ENCODE data around the gene LHX1.

LHX1 gene

GRCh38 chr17:36975922-36976515 lies 38.7 kb downstream of the LHX1 start:
- Histone ChIP-seq H3K4me2 (ENCODE audit: low read length) (no peak overlapping the region), H3K36me3 (ENCODE audit: control insufficient read depth, low read length) (peaks cover 50% of the 10 kb centered on the region), H4K20me1 (ENCODE audit: control insufficient read depth, insufficient read depth, low read depth, low read length) (peaks cover 14% of the 10 kb centered on the region; the same call in 1 of the 2 replicates), H3K4me1 (ENCODE audit: control insufficient read depth, low read length) (peaks cover 13% of the 10 kb centered on the region), H3K4me3 (ENCODE audit: low read length) (no peak overlapping the region), H3K27ac (ENCODE audit: low read depth, low read length) (no peak overlapping the region), H3K79me2 (ENCODE audit: control insufficient read depth, low read length) (peaks cover 96% of the 10 kb centered on the region), H3K27me3 (ENCODE audit: control insufficient read depth, low read length) (no peaks in the 10 kb centered on the region), H3K9me2 (replicated peaks; ENCODE audit: control insufficient read depth, low read length) (no peaks in the 10 kb centered on the region), H3F3A (ENCODE audit: control insufficient read depth, insufficient read depth) (no peaks in the 10 kb centered on the region), H3K9me3 (ENCODE audit: control insufficient read depth, insufficient read depth, low read length) (no peaks in the 10 kb centered on the region)
- TF ChIP-seq CTCF (IDR thresholded peaks at IDR 0.05; ENCODE audit: low read depth, low read length, poor library complexity, severe bottlenecking) (no peak), EZH2phosphoT487 (IDR thresholded peaks at IDR 0.05; ENCODE audit: borderline replicate concordance, low read length) (no peak)

- no peaks in the 10 kb centered on the region for H3F3A ChIP-seq (ENCODE audit: control insufficient read depth, insufficient read depth)
- H3K27me3 ChIP-seq (ENCODE audit: control insufficient read depth, low read length): no peaks in the 10 kb centered on the region
- no peak overlapping the region for H3K27ac ChIP-seq (ENCODE audit: low read depth, low read length)
- H3K79me2 ChIP-seq (ENCODE audit: control insufficient read depth, low read length): peaks cover 95% of the 10 kb centered on the region
- H3K9me2 ChIP-seq (replicated peaks; ENCODE audit: control insufficient read depth, low read length): no peaks in the 10 kb centered on the region
- H3K9me3 ChIP-seq (ENCODE audit: control insufficient read depth, insufficient read depth, low read length): no peaks in the 10 kb centered on the region
- H3K4me3 ChIP-seq (ENCODE audit: low read length): no peak overlapping the region
- TF ChIP-seq CTCF (IDR thresholded peaks at IDR 0.05; ENCODE audit: low read depth, low read length, poor library complexity, severe bottlenecking) (no peak), EZH2phosphoT487 (IDR thresholded peaks at IDR 0.05; ENCODE audit: borderline replicate concordance, low read length) (no peak)
- peaks cover 13% of the 10 kb centered on the region for H3K4me1 ChIP-seq (ENCODE audit: control insufficient read depth, low read length)
- H4K20me1 ChIP-seq (ENCODE audit: control insufficient read depth, insufficient read depth, low read depth, low read length): peaks cover 6% of the 10 kb centered on the region; the same call in 1 of the 2 replicates
- peaks cover 51% of the 10 kb centered on the region for H3K36me3 ChIP-seq (ENCODE audit: control insufficient read depth, low read length)
- no peak overlapping the region for H3K4me2 ChIP-seq (ENCODE audit: low read length)
Measured at GRCh38 chr17:36977066-36977465, 39.8 kb downstream of the LHX1 start.

GRCh38 chr17:36977568-36977967 lies 40.3 kb downstream of the LHX1 start:
- Histone ChIP-seq H3K4me2 (ENCODE audit: low read length) (no peak overlapping the region), H3K4me3 (ENCODE audit: low read length) (no peak overlapping the region), H3K27me3 (ENCODE audit: control insufficient read depth, low read length) (no peaks in the 10 kb centered on the region), H3K27ac (ENCODE audit: low read depth, low read length) (no peak overlapping the region), H3K79me2 (ENCODE audit: control insufficient read depth, low read length) (peaks cover 95% of the 10 kb centered on the region), H3F3A (ENCODE audit: control insufficient read depth, insufficient read depth) (no peaks in the 10 kb centered on the region), H3K36me3 (ENCODE audit: control insufficient read depth, low read length) (peaks cover 52% of the 10 kb centered on the region), H3K9me2 (replicated peaks; ENCODE audit: control insufficient read depth, low read length) (no peaks in the 10 kb centered on the region), H3K4me1 (ENCODE audit: control insufficient read depth, low read length) (peaks cover 13% of the 10 kb centered on the region), H4K20me1 (ENCODE audit: control insufficient read depth, insufficient read depth, low read depth, low read length) (peaks cover 6% of the 10 kb centered on the region; the same call in 1 of the 2 replicates), H3K9me3 (ENCODE audit: control insufficient read depth, insufficient read depth, low read length) (no peaks in the 10 kb centered on the region)
- TF ChIP-seq EZH2phosphoT487 (IDR thresholded peaks at IDR 0.05; ENCODE audit: borderline replicate concordance, low read length): no peak
- no peak for TF ChIP-seq CTCF (IDR thresholded peaks at IDR 0.05; ENCODE audit: low read depth, low read length, poor library complexity, severe bottlenecking)
